PC-3 (cell line): ENCODE data around the gene KRT35. TPM values are rescaled to one million over a fixed set of nuclear protein-coding genes. Genes with fewer than 3 reads are reported as not detected.

Experiments
- ATAC-seq: fragments of 200-7000 bp; cut with Tn5 transposase; 2 replicates; pipeline ENCODE4 v1.9.1; 2020; ENCODE audit warnings: mild to moderate bottlenecking, moderate library complexity
- BruUV-seq: library from RNA; stranded (reverse); fragments of 400-500 nt; replicated peaks from 2 replicates; lab custom pipeline; 2021; lab: Mats Ljungman, UMichigan
- CTCF ChIA-PET: fragments of 300-600 bp; sonication (Branson Sonifier 250); formaldehyde crosslinking; loops from one replicate; lab custom pipeline; 2022; ENCODE audit warnings: antibody characterized with exemption; lab: Charles Lee
- POLR2A ChIA-PET: fragments of 300-600 bp; sonication (Branson Sonifier 250); formaldehyde crosslinking; loops from one replicate; lab custom pipeline; 2022; ENCODE audit warnings: antibody characterized with exemption; ENCODE audit not compliant: unreplicated experiment; lab: Charles Lee
- DNase-seq: peaks from one replicate; pipeline ENCODE4 v3.0.0-alpha.2; 2015
- H2AFZ ChIP-seq: fragments of 300-600 bp; sonication (generic); 2 replicates; pipeline ENCODE4 v1.6.0; 2016; ENCODE audit warnings: antibody characterized with exemption, low read length
- H3F3A ChIP-seq: fragments of 300-600 bp; sonication (generic); one replicate; pipeline ENCODE4 v1.6.0; 2017; ENCODE audit warnings: antibody characterized with exemption, low read length, control low read depth, mild to moderate bottlenecking; ENCODE audit not compliant: unreplicated experiment
- H3K27ac ChIP-seq: fragments of 300-600 bp; sonication (generic); 2 replicates; pipeline ENCODE4 v1.5.1; 2016; ENCODE audit warnings: mild to moderate bottlenecking, low read length
- H3K27me3 ChIP-seq: fragments of 300-600 bp; sonication (generic); 2 replicates; pipeline ENCODE4 v1.6.1; 2016; ENCODE audit warnings: low read length, mixed read lengths
- H3K36me3 ChIP-seq: fragments of 300-600 bp; sonication (generic); 2 replicates; pipeline ENCODE4 v1.6.1; 2016; ENCODE audit warnings: low read depth, mixed run types, low read length, mixed read lengths
- H3K4me1 ChIP-seq: fragments of 300-600 bp; sonication (generic); 2 replicates; pipeline ENCODE4 v1.5.1; 2016; ENCODE audit warnings: low read length; ENCODE audit not compliant: insufficient read depth
- H3K4me2 ChIP-seq: fragments of 300-600 bp; sonication (generic); 2 replicates; pipeline ENCODE4 v1.6.0; 2016; ENCODE audit warnings: low read length
- H3K4me3 ChIP-seq: fragments of 300-600 bp; sonication (generic); 2 replicates; pipeline ENCODE4 v1.5.1; 2016; ENCODE audit warnings: mild to moderate bottlenecking, low read length, mixed read lengths
- H3K79me2 ChIP-seq: fragments of 300-600 bp; sonication (generic); 2 replicates; pipeline ENCODE4 v1.6.1; 2017; ENCODE audit warnings: low read length, mixed read lengths
- H3K9ac ChIP-seq: fragments of 300-600 bp; sonication (generic); 2 replicates; pipeline ENCODE4 v1.6.0; 2016; ENCODE audit warnings: mild to moderate bottlenecking, low read length
- H3K9me2 ChIP-seq: fragments of 300-600 bp; sonication (generic); replicated peaks from 2 replicates; pipeline ENCODE4 v1.6.1; 2016; ENCODE audit warnings: mixed run types, low read length, mixed read lengths
- H3K9me3 ChIP-seq: fragments of 300-600 bp; sonication (generic); 2 replicates; pipeline ENCODE4 v1.6.1; 2016; ENCODE audit warnings: low read length, mixed read lengths
- H4K20me1 ChIP-seq: fragments of 300-600 bp; sonication (generic); 2 replicates; pipeline ENCODE4 v1.6.1; 2016; ENCODE audit warnings: low read length, mixed read lengths
- CTCF ChIP-seq: fragments of 300-600 bp; sonication (generic); conservative IDR thresholded peaks from 2 replicates; pipeline ENCODE4 v1.5.1; 2017; ENCODE audit warnings: antibody characterized with exemption, low read depth, mild to moderate bottlenecking, low read length
- EZH2 ChIP-seq: fragments of 300-600 bp; sonication (generic); IDR thresholded peaks from one replicate; pipeline ENCODE4 v1.6.1; 2017; ENCODE audit warnings: antibody characterized with exemption, mild to moderate bottlenecking, low read length; ENCODE audit not compliant: unreplicated experiment
- EZH2phosphoT487 ChIP-seq: fragments of 300-600 bp; sonication (generic); IDR thresholded peaks from 2 replicates; pipeline ENCODE4 v1.6.1; 2018; ENCODE audit warnings: mild to moderate bottlenecking, antibody characterized with exemption, low read length, borderline replicate concordance
- intact Hi-C: fragments of 100-400 bp; cut with micrococcal nuclease; formaldehyde crosslinking; loops from 2 replicates; pipeline ENCODE4 v1.9.0; 2023
- total RNA-seq: library from RNA; depleted of rRNA; stranded (reverse); fragments of >200 nt; gene quantifications from 2 replicates; pipeline ENCODE4 v1.2.3, GENCODE V29; 2014

The KRT35 gene
- total RNA-seq, 1 experiment from 2014 or later, result not detected

GRCh38 chr17:41518789-41519449, 38.0 kb upstream of the KRT35 start, which contains the start of gene KRT15:
TSS of gene KRT15 (minus strand) at chr17:41518890. CDS start at chr17:41518827, 63 bp downstream.
- Histone ChIP-seq H2AFZ (no peak within 1 kb of the TSS), H3K36me3 (peaks cover 10% of the 10 kb centered on the region; the same call in 1 of the 2 replicates), H4K20me1 (no peaks in the 10 kb centered on the region), H3F3A (peaks cover 11% of the 10 kb centered on the region), H3K27ac (peak within 1 kb of the TSS; percentile 97), H3K4me2 (peak within 1 kb of the TSS; percentile 60), H3K4me1 (peaks cover 64% of the 10 kb centered on the region), H3K9me3 (no peaks in the 10 kb centered on the region), H3K27me3 (no peaks in the 10 kb centered on the region), H3K9ac (peak within 1 kb of the TSS; percentile 83), H3K9me2 (no peaks in the 10 kb centered on the region), H3K79me2 (no peaks in the 10 kb centered on the region), H3K4me3 (peak within 1 kb of the TSS; percentile 22; the same call in 1 of the 2 replicates)
- ChIA-PET CTCF (interaction anchor here (0.6 to 1.8 kb wide), 2 partner anchors 30 to 34 kb away, joined by 8 to 19 read pairs; no protein-coding TSS in a partner anchor), POLR2A (interaction anchor here (0.9 kb wide), 1 partner anchor 30 kb away, joined by 30 read pairs; no protein-coding TSS in a partner anchor)
- no TSS peak for BruUV-seq
- intact Hi-C loops, result loop anchor here (2.0 to 10.0 kb wide), 2 partner anchors 616 to 714 kb away; no protein-coding TSS in a partner anchor
- TF ChIP-seq CTCF, result peak; percentile 36; the same call in 1 of the 2 replicates
- no peak for TF ChIP-seq EZH2
- DNase-seq, result peak; percentile 81
- ATAC-seq, result peak; percentile 14

DNA sequence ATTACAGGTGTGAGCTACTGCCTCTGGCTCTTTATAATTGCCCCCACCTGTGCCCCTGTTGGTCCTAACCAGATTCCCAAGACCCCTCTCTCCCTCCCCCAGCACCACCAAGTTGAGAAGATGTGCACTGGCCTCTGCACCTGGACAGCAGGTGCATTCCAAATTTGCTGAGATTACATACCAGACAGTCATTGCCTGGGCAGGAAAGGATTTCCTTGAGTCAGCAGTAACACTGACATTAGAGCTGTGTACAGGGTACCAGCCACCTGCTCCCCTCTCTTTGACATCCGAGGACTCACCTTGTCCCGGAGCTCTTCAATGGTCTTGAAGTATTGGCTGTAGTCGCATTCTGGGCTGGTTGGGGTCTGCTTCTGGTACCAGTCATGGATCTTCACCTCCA, 37.1 kb upstream of the KRT35 start:
- peak overlapping the region; percentile 47 for H3K4me2 ChIP-seq
- no peaks in the 10 kb centered on the region for H3K27me3 ChIP-seq
- H3K9me3 ChIP-seq, result no peaks in the 10 kb centered on the region
- H3K4me1 ChIP-seq, result peaks cover 55% of the 10 kb centered on the region
- intact Hi-C loops, result loop anchor here (2.0 to 10.0 kb wide), 2 partner anchors 615 to 713 kb away; no protein-coding TSS in a partner anchor
- H3K79me2 ChIP-seq, result no peaks in the 10 kb centered on the region
- H3F3A ChIP-seq, result peaks cover 7% of the 10 kb centered on the region
- TF ChIP-seq CTCF (no peak), EZH2phosphoT487 (no peak), EZH2 (no peak)
- H3K36me3 ChIP-seq, result peaks cover 8% of the 10 kb centered on the region; the same call in 1 of the 2 replicates
- POLR2A ChIA-PET, result interaction anchor here (0.6 kb wide), 1 partner anchor 18 kb away, joined by 9 read pairs; no protein-coding TSS in a partner anchor
- BruUV-seq, result no TSS peak
- no peaks in the 10 kb centered on the region for H3K9me2 ChIP-seq
- H3K27ac ChIP-seq, result peak overlapping the region; percentile 97; the same call in 1 of the 2 replicates
- H4K20me1 ChIP-seq, result no peaks in the 10 kb centered on the region
- DNase-seq (no peak), ATAC-seq (no peak)
- H2AFZ ChIP-seq, result no peak overlapping the region
- CTCF ChIA-PET, result interaction anchor here (0.6 to 1.8 kb wide), 2 partner anchors 15 to 31 kb away, joined by 3 to 8 read pairs; no protein-coding TSS in a partner anchor
- H3K9ac ChIP-seq, result no peak overlapping the region
- 0 out of 2 replicates have a peak overlapping the region, but pooled peaks have one; percentile 18 for H3K4me3 ChIP-seq
